NCI-H128 (cell line): ENCODE measurements around the gene TACR3.
"Not testable (repeated sequence)": the region's sequence is repeated elsewhere in the genome, so short reads cannot be mapped to it uniquely, and the experiment has no call there.

ENCODE experiments used
- DNase-seq: peaks from one replicate; lab custom pipeline; 2025; ENCODE audit not compliant: unreplicated experiment; lab: John Stamatoyannopoulos, UW

Gene TACR3

GRCh38 chr4:103719830-103720207, at the start of gene TACR3:
TSS of gene TACR3 (minus strand) at chr4:103719985. CDS start at chr4:103719675, 310 bp downstream.
- no peak for DNase-seq

GRCh38 chr4:103757631-103758030, 37.8 kb upstream of the TACR3 start:
- no peak for DNase-seq

GRCh38 chr4:103756741-103757140, 37.0 kb upstream of the TACR3 start:
- DNase-seq, result no peak

- DNase-seq, result no peak
These were observed 35.1 kb upstream of the TACR3 start for GRCh38 chr4:103754844-103755243.

- DNase-seq, result no peak
These were observed 34.3 kb upstream of the TACR3 start for GRCh38 chr4:103753868-103754653.

GRCh38 chr4:103723150-103723549, 3.4 kb upstream of the TACR3 start:
- DNase-seq, result not testable (repeated sequence)

- no peak for DNase-seq
These were observed 1.5 kb upstream of the TACR3 start for GRCh38 chr4:103721251-103721650.

GRCh38 chr4:103720661-103721060, 876 bp upstream of the TACR3 start:
- DNase-seq, result no peak

GRCh38 chr4:103719105-103719829, 518 bp downstream of the TACR3 start:
- no peak for DNase-seq

- DNase-seq, result no peak
These were observed 27.2 kb downstream of the TACR3 start for GRCh38 chr4:103692615-103693014.

- DNase-seq, result no peak
These were observed 45.8 kb downstream of the TACR3 start for GRCh38 chr4:103673983-103674382.

- not testable (repeated sequence) for DNase-seq
These were observed 53.0 kb downstream of the TACR3 start for GRCh38 chr4:103666764-103667163.

GRCh38 chr4:103664436-103665075, 55.2 kb downstream of the TACR3 start:
- no peak for DNase-seq

GRCh38 chr4:103648541-103648940, 71.2 kb downstream of the TACR3 start:
- no peak for DNase-seq

- DNase-seq, result no peak
These were observed 73.8 kb downstream of the TACR3 start for GRCh38 chr4:103645991-103646390.

GRCh38 chr4:103634236-103634635, 85.5 kb downstream of the TACR3 start:
- no peak for DNase-seq

GRCh38 chr4:103626296-103626695, 93.5 kb downstream of the TACR3 start:
- DNase-seq, result no peak

GRCh38 chr4:103591841-103592240, 127.9 kb downstream of the TACR3 start:
- no peak for DNase-seq

GRCh38 chr4:103567591-103567990, 152.2 kb downstream of the TACR3 start:
- no peak for DNase-seq

- not testable (repeated sequence) for DNase-seq
These were observed 160.6 kb downstream of the TACR3 start for GRCh38 chr4:103559178-103559577.
